GM12878 (cell line): Measurements from ENCODE around the gene RAP1A. TPM values are rescaled to one million over a fixed set of nuclear protein-coding genes. Genes with fewer than 3 reads are reported as not detected.

Source experiments
- ATAC-seq: fragments of 200-7000 bp; cut with Tn5 transposase; 3 replicates; pipeline ENCODE4 v1.9.1; 2020; ENCODE audit warnings: mild to moderate bottlenecking, moderate library complexity
- BruUV-seq: library from RNA; stranded (reverse); fragments of 400-500 nt; replicated peaks from 2 replicates; lab custom pipeline; 2021; lab: Mats Ljungman, UMichigan
- CTCF ChIA-PET: fragments of 300-600 bp; sonication (Branson Sonifier 250); formaldehyde crosslinking; extraction: SDS; loops from one replicate; lab custom pipeline; 2021; ENCODE audit warnings: inconsistent platforms; lab: Yijun Ruan, JAX
- POLR2A ChIA-PET: fragments of 350-600 bp; formaldehyde crosslinking; extraction: SDS; loops from one replicate; lab custom pipeline; 2021; ENCODE audit warnings: inconsistent platforms; lab: Charles Lee
- RAD21 ChIA-PET: fragments of 300-600 bp; sonication (Branson Sonifier 250); formaldehyde crosslinking; loops from one replicate; lab custom pipeline; 2023; ENCODE audit warnings: antibody characterized with exemption; ENCODE audit not compliant: unreplicated experiment; lab: Charles Lee
- SMC1A ChIA-PET: fragments of 300-600 bp; sonication (Branson Sonifier 250); formaldehyde crosslinking; loops from one replicate; lab custom pipeline; 2023; ENCODE audit not compliant: unreplicated experiment, uncharacterized antibody; lab: Charles Lee
- DNase-seq: peaks from one replicate; pipeline ENCODE4 v3.0.0-alpha.2; 2011; ENCODE audit warnings: low read depth, low spot score
- FAIRE-seq: peaks from 3 replicates; lab custom pipeline; 2011; peaks lifted over from hg19 to GRCh38; lab: Jason Lieb, UNC
- H2AFZ ChIP-seq: 2 replicates; pipeline ENCODE4 v1.6.0; 2011; ENCODE audit warnings: low read depth, low read length, control low read depth; ENCODE audit not compliant: control insufficient read depth
- H3K27ac ChIP-seq: 2 replicates; pipeline ENCODE4 v1.5.1; 2011; ENCODE audit warnings: control low read depth; ENCODE audit not compliant: control insufficient read depth, insufficient read depth
- H3K27me3 ChIP-seq, 2 experiments: replicated peaks in 1 of 2; 2 replicates each; pipeline versions ENCODE4 v1.6.0 to v1.6.1; 2011; ENCODE audit warnings: low read length in 1 of 2; ENCODE audit not compliant: control insufficient read depth in 2 of 2, insufficient read depth in 2 of 2
- H3K36me3 ChIP-seq, 2 experiments: 2 replicates each; pipeline ENCODE4 v1.5.1; 2011; ENCODE audit warnings: low read length in 1 of 2; ENCODE audit not compliant: control insufficient read depth in 2 of 2, insufficient read depth in 2 of 2
- H3K4me1 ChIP-seq: 2 replicates; pipeline ENCODE4 v1.6.1; 2011; ENCODE audit warnings: mild to moderate bottlenecking, low read length, moderate library complexity, mixed read lengths; ENCODE audit not compliant: control insufficient read depth, insufficient read depth
- H3K4me2 ChIP-seq: 2 replicates; pipeline ENCODE4 v1.6.0; 2011; ENCODE audit warnings: control low read depth; ENCODE audit not compliant: control insufficient read depth, insufficient read depth
- H3K4me3 ChIP-seq: fragments of 200-600 bp; sonication (generic); 2 replicates; pipeline ENCODE4 v1.5.1; 2016
- H3K79me2 ChIP-seq: 2 replicates; pipeline ENCODE4 v1.6.0; 2011; ENCODE audit warnings: low read length; ENCODE audit not compliant: control insufficient read depth, insufficient read depth
- H3K9ac ChIP-seq: 2 replicates; pipeline ENCODE4 v1.8.0; 2011; ENCODE audit warnings: low read length, control low read depth, mixed read lengths; ENCODE audit not compliant: control insufficient read depth, insufficient read depth
- H3K9me3 ChIP-seq: replicated peaks from 3 replicates; pipeline ENCODE4 v1.5.1; 2011; ENCODE audit warnings: mild to moderate bottlenecking, low read length; ENCODE audit not compliant: control insufficient read depth, insufficient read depth
- H4K20me1 ChIP-seq: 2 replicates; pipeline ENCODE4 v1.6.0; 2011; ENCODE audit not compliant: control insufficient read depth, insufficient read depth
- GATAD2B ChIP-seq: fragments of 450-650 bp; conservative IDR thresholded peaks from 2 replicates; pipeline ENCODE4 v1.6.1; 2017; ENCODE audit warnings: low read depth, mild to moderate bottlenecking, moderate library complexity
- IKZF1 ChIP-seq: fragments of 450-650 bp; conservative IDR thresholded peaks from 2 replicates; pipeline ENCODE4 v1.6.1; 2017; ENCODE audit warnings: antibody characterized with exemption, mild to moderate bottlenecking
- NBN ChIP-seq: fragments of 450-650 bp; IDR thresholded peaks from 2 replicates; pipeline ENCODE4 v1.6.1; 2016
- NFYB ChIP-seq: IDR thresholded peaks from 2 replicates; pipeline ENCODE4 v1.6.1; 2011; ENCODE audit warnings: low read depth, mild to moderate bottlenecking, low read length, improper control_type of control experiment, moderate library complexity; ENCODE audit not compliant: insufficient read depth
- RFX5 ChIP-seq: IDR thresholded peaks from 2 replicates; pipeline ENCODE4 v1.6.1; 2011; ENCODE audit warnings: low read depth, low read length, improper control_type of control experiment
- SREBF2 ChIP-seq: IDR thresholded peaks from 2 replicates; pipeline ENCODE4 v1.6.1; 2012; ENCODE audit warnings: mild to moderate bottlenecking, low read length
- WGBS: methylation state at CpG from one replicate; pipeline ENCODE4 v1.1.6; 2016; ENCODE audit warnings: low lambda C conversion rate; ENCODE audit not compliant: insufficient replicate concordance, insufficient coverage; ENCODE audit errors: missing lambda C conversion rate; 5-methylcytosine and 5-hydroxymethylcytosine counted together
- in situ Hi-C: fragments of 300-500 bp; cut with MboI; formaldehyde crosslinking; loops from 9 replicates; pipeline ENCODE4 v1.14.3; 2018; ENCODE audit warnings: mixed read lengths
- intact Hi-C: fragments of 100-400 bp; cut with micrococcal nuclease; formaldehyde crosslinking; loops from one replicate; pipeline ENCODE4 v1.14.2; 2022; ENCODE audit not compliant: unreplicated experiment
- polyA plus RNA-seq, 11 experiments: library from polyadenylated mRNA; depleted of rRNA in 4 of 11; unstranded in 6 of 11; stranded (reverse) in 5 of 11; fragments of >200 nt; fragmentation: Nextera tagmentation in 4 of 11; fragmentation: Illumina TruSeq in 1 of 11; extraction: Ambion mirVana in 4 of 11; extraction: Trizol in 1 of 11; gene quantifications; 1 replicate in 1 of 11; 2 replicates in 10 of 11; pipeline versions ENCODE4 v1.2.1 to v1.2.3, GENCODE V29; 2011 to 2016; ENCODE audit warnings: inconsistent platforms in 2 of 11, missing spikeins in 2 of 11, low read depth in 1 of 11
- total RNA-seq, 4 experiments: library from RNA; depleted of rRNA in 3 of 4; stranded (reverse); fragments of >200 nt in 3 of 4; fragmentation: Illumina TruSeq in 1 of 4; extraction: Trizol in 1 of 4; gene quantifications; 2 replicates each; pipeline versions ENCODE4 v1.2.1 to v1.2.3, GENCODE V29; 2013 to 2021
- TF ChIP-seq, protein P1 (sequence below): IDR thresholded peaks from 2 replicates; pipeline ENCODE4 v1.6.1; 2012; ENCODE audit warnings: improper control_type of control experiment, low read depth, low read length; ENCODE audit not compliant: insufficient replicate concordance
- TF ChIP-seq, protein P2 (sequence below): fragments of 450-650 bp; IDR thresholded peaks from 2 replicates; pipeline ENCODE4 v1.6.1; 2017; ENCODE audit warnings: low read depth, mild to moderate bottlenecking, moderate library complexity
- TF ChIP-seq, protein P3 (sequence below): fragments of 450-650 bp; formaldehyde crosslinking; IDR thresholded peaks from 2 replicates; pipeline ENCODE4 v1.4.0; 2022; ENCODE audit warnings: mild to moderate bottlenecking, moderate library complexity

The RAP1A gene
- total and polyA plus RNA-seq, 10 of the 15 experiments (the other 5 are each of a cell fraction or from before 2014, with no cell fraction given), result 38.4 to 213 (median 86.0) TPM

DNA sequence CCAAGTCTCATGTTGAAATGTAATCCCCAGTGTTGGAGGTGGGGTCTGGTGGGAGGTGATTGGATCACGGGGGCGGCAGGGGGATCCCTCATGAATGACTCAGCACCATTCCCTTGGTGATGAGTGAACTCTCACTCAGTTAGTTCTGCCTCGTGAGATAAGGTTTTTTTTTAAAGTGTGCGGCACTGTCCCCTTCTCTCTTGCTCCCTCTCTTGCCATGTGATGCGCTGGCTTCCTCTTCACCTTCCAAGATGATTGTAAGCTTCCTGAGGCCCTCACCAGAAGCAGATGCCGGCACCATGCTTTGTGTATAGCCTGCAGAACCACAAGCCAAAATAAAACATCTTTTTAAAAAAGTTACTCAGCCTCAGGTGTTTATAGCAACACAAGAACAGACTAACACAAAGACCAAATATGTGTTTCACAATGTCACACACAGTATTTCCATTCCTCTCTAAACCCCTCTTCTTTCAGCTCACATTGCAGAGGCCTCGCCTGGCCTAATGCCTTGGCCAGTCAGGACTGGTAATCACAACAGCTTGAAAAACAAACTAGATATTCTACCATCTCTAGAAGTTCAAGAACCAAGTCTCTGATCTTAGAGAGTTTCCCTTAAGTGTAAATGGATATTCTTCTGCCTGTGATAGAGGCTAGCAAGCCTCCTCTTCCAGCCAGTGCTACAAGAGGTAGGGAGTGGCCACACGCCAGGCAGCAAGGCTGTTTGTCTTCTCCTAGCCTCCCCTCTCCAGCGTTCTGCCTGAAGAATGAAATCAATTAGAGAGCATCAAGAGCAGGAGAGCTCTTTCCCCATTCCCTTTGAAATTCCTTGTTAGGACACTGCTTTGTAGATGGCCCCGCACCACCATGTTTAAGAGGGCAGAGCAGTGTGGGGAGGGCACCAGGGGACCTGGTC, 19.6 kb upstream of the RAP1A start (continued):
- TF ChIP-seq, protein P1, sequence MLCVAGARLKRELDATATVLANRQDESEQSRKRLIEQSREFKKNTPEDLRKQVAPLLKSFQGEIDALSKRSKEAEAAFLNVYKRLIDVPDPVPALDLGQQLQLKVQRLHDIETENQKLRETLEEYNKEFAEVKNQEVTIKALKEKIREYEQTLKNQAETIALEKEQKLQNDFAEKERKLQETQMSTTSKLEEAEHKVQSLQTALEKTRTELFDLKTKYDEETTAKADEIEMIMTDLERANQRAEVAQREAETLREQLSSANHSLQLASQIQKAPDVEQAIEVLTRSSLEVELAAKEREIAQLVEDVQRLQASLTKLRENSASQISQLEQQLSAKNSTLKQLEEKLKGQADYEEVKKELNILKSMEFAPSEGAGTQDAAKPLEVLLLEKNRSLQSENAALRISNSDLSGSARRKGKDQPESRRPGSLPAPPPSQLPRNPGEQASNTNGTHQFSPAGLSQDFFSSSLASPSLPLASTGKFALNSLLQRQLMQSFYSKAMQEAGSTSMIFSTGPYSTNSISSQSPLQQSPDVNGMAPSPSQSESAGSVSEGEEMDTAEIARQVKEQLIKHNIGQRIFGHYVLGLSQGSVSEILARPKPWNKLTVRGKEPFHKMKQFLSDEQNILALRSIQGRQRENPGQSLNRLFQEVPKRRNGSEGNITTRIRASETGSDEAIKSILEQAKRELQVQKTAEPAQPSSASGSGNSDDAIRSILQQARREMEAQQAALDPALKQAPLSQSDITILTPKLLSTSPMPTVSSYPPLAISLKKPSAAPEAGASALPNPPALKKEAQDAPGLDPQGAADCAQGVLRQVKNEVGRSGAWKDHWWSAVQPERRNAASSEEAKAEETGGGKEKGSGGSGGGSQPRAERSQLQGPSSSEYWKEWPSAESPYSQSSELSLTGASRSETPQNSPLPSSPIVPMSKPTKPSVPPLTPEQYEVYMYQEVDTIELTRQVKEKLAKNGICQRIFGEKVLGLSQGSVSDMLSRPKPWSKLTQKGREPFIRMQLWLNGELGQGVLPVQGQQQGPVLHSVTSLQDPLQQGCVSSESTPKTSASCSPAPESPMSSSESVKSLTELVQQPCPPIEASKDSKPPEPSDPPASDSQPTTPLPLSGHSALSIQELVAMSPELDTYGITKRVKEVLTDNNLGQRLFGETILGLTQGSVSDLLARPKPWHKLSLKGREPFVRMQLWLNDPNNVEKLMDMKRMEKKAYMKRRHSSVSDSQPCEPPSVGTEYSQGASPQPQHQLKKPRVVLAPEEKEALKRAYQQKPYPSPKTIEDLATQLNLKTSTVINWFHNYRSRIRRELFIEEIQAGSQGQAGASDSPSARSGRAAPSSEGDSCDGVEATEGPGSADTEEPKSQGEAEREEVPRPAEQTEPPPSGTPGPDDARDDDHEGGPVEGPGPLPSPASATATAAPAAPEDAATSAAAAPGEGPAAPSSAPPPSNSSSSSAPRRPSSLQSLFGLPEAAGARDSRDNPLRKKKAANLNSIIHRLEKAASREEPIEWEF, result no peak
- no peak for TF ChIP-seq SREBF2
- TF ChIP-seq NBN, result 0 out of 2 replicates have a peak, but pooled peaks have one; percentile 20
- TF ChIP-seq IKZF1, result peak; percentile 33; the same call in 1 of the 2 replicates
- TF ChIP-seq, all 136 proteins: peak for 25

DNA sequence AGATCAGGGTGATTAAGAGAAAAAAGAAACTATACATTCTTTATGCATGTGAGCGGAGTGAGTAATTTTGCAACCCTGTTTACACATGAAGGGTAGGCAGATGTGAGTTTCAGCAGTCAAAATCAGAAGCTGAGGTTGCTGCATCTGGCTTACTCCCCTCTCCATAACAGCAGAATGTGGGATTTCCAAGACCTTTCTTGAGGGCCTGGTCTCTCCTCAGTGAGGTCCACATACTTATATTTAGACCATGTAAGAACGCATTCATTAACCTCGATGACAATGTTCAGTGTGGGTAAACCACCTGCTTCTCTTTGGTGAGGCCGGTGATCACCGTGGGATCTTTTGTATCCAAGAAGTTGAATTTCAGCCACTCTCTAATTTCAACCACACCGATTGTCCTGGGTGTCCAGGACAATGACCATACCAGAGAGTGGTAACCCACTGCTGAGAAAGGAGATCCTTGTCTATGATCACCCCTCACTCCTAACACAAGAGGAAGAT, 18.7 kb upstream of the RAP1A start:
- 2% methylated on average over 6 of the region's 6 CpGs for WGBS
- peak; percentile 98 for DNase-seq
- ATAC-seq, result peak; percentile 65
- H3K79me2 ChIP-seq, result peaks cover 11% of the 10 kb centered on the region
- ChIA-PET SMC1A (interaction anchor here (0.7 to 9.9 kb wide), 21 partner anchors 11 to 383 kb away, joined by 3 to 317 read pairs (median 5); partner anchors contain the start of gene RAP1A), POLR2A (interaction anchor here (1.3 to 9.9 kb wide), 5 partner anchors 8 to 21 kb away, joined by 3 to 242 read pairs (median 5); partner anchors contain the start of gene RAP1A), RAD21 (interaction anchor here (0.7 to 8.4 kb wide), 16 partner anchors 8 to 382 kb away, joined by 3 to 120 read pairs (median 6); partner anchors contain the start of gene RAP1A), CTCF (interaction anchor here (0.8 to 9.9 kb wide), 12 partner anchors 8 to 146 kb away, joined by 3 to 143 read pairs (median 4); partner anchors contain the start of gene RAP1A)
- no peaks in the 10 kb centered on the region for H3K9me3 ChIP-seq
- intact Hi-C loops, result loop anchor here (1.0 to 10.0 kb wide), 6 partner anchors 15 to 1264 kb away; partner anchors contain the start of genes DENND2D and RBM15
- H3K4me1 ChIP-seq, result peaks cover 84% of the 10 kb centered on the region
- H3K27me3 ChIP-seq, result no peaks in the 10 kb centered on the region
- peak overlapping the region; percentile 25; the same call in 1 of the 2 replicates for H3K4me3 ChIP-seq
- in situ Hi-C loops, result no loop called here
- H3K36me3 ChIP-seq, result no peaks in the 10 kb centered on the region
- FAIRE-seq, result peak; percentile 41
- no TSS peak for BruUV-seq
- H2AFZ ChIP-seq, result no peak overlapping the region
- H3K27ac ChIP-seq, result peak overlapping the region; percentile 98
- peak overlapping the region; percentile 77 for H3K4me2 ChIP-seq
- no peaks in the 10 kb centered on the region for H4K20me1 ChIP-seq
- peak overlapping the region; percentile 72 for H3K9ac ChIP-seq
- TF ChIP-seq RFX5 (no peak), NFYB (no peak), GATAD2B (peak; percentile 70)
- TF ChIP-seq, protein P2, sequence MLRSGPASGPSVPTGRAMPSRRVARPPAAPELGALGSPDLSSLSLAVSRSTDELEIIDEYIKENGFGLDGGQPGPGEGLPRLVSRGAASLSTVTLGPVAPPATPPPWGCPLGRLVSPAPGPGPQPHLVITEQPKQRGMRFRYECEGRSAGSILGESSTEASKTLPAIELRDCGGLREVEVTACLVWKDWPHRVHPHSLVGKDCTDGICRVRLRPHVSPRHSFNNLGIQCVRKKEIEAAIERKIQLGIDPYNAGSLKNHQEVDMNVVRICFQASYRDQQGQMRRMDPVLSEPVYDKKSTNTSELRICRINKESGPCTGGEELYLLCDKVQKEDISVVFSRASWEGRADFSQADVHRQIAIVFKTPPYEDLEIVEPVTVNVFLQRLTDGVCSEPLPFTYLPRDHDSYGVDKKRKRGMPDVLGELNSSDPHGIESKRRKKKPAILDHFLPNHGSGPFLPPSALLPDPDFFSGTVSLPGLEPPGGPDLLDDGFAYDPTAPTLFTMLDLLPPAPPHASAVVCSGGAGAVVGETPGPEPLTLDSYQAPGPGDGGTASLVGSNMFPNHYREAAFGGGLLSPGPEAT, result peak; percentile 88
- TF ChIP-seq, protein P3, sequence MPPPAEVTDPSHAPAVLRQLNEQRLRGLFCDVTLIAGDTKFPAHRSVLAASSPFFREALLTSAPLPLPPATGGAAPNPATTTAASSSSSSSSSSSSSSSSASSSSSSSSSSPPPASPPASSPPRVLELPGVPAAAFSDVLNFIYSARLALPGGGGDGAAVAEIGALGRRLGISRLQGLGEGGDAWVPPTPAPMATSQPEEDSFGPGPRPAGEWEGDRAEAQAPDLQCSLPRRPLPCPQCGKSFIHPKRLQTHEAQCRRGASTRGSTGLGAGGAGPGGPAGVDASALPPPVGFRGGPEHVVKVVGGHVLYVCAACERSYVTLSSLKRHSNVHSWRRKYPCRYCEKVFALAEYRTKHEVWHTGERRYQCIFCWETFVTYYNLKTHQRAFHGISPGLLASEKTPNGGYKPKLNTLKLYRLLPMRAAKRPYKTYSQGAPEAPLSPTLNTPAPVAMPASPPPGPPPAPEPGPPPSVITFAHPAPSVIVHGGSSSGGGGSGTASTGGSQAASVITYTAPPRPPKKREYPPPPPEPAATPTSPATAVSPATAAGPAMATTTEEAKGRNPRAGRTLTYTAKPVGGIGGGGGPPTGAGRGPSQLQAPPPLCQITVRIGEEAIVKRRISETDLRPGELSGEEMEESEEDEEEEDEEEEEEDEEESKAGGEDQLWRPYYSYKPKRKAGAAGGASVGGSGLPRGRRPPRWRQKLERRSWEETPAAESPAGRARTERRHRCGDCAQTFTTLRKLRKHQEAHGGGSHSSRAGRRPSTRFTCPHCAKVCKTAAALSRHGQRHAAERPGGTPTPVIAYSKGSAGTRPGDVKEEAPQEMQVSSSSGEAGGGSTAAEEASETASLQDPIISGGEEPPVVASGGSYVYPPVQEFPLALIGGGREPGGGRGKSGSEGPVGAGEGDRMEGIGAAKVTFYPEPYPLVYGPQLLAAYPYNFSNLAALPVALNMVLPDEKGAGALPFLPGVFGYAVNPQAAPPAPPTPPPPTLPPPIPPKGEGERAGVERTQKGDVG (CRISPR knock-in tag), result no peak
